ENCODE measurements around the gene EHMT1.

GRCh38 chr9:137743695-137744094, 124.9 kb downstream of the EHMT1 start:
- no peak for TF ChIP-seq GABPA (IDR thresholded peaks at IDR 0.05; ENCODE audit: low read depth)
- TF ChIP-seq CTCF (IDR thresholded peaks at IDR 0.05; ENCODE audit: insufficient read depth, low read length): no peak
- no peak for TF ChIP-seq POLR2AphosphoS5 (IDR thresholded peaks at IDR 0.05; ENCODE audit: low read depth)
